SH-SY5Y (cell line): Measurements from ENCODE around the gene MBD4.

Experiments used
- GATA2 ChIP-seq: IDR thresholded peaks from 2 replicates; pipeline ENCODE4 v1.6.1; 2011; ENCODE audit warnings: mild to moderate bottlenecking, low read depth, low read length
- GATA3 ChIP-seq: IDR thresholded peaks from 2 replicates; pipeline ENCODE4 v1.6.1; 2011; ENCODE audit warnings: low read depth, mild to moderate bottlenecking, low read length, moderate library complexity

DNA sequence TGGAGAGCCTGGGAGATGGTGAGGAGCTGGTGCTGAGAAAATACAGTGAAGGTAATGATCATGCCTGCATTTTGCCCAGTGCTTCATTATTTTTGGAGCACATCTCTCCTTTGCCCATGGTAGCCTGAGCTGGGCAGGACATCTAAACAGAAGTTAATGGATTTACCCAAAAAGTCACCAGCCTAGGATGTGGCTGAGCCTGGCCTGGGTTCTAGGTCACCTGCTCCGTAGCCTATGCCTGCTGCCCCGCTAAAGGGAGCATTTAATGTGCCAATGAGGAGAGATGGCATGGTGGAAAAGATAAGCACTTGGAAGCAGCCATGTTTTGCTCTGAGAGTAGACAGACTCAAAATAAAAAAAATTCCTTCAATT, 46.9 kb upstream of the MBD4 start:
- TF ChIP-seq GATA2 (no peak), GATA3 (no peak)
